GM18508 (cell line): ENCODE measurements around the gene NMNAT2.
"Not testable (repeated sequence)": the region's sequence is repeated elsewhere in the genome, so short reads cannot be mapped to it uniquely, and the experiment has no call there.

Experiments used
- ATAC-seq: cut with Tn5 transposase; IDR thresholded peaks from one replicate; pipeline ENCODE4 v1.9.1; 2021; ENCODE audit warnings: moderate number of reproducible peaks; ENCODE audit not compliant: insufficient read depth, unreplicated experiment

NMNAT2 gene

DNA sequence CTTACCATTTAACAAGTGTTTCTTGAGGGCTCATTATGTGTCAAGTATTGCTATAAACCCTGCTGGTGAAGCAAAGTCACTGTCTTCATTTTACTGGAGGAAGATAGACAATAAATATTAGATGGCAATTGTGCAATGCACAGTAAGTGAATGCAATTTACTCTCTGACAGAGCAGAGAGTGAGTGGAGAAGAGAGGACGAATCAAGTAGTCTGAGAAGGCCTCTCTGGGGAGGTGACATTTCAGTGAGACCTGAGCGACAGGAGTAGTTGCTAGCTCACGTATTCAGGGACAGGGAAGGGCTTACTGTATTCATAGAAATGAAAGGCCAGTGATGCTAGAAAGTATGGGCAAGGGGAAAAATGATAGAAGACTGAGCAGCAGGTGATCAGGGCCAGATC lies 1.2 kb upstream of the NMNAT2 start:
- ATAC-seq: no peak

DNA sequence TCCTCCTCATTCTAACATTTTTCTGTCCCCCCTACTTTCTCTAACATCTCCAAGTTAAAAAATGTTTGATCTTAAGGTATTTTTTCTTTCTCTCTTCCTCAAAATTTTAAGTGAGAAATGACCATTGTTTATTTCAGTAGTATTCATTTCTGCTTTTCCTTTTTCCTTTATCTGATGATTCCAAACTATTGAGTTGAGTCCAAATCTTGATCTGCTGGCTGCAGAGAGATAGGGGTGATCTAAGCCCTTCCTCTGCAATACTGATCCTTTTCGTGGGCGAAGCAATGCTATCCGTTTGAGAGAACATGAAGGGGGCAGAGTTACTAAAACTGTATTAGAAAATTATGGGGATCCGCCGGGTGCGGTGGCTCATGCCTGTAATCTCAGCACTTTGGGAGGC lies 516 bp upstream of the NMNAT2 start:
- ATAC-seq: no peak

GRCh38 chr1:183416850-183417771 lies 1.1 kb downstream of the NMNAT2 start:
- ATAC-seq: no peak

DNA sequence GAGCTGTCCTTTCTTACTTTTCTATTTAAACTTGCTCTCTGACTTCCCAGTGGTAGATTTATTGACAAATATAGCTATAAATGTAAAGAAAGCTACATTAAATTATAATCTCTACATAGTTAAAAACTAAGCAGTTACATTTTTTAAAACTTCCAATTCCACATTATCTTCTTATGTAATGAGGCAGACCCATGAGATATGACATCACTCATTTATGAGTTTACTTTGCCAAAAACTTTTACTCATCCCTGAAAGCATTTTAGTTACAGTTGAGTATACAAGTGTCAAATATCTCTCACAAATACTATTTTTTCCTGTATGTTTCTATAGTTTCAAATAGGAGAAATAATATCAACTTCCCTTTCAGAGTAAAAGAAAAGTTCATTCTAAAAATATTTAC lies 3.8 kb downstream of the NMNAT2 start:
- ATAC-seq: no peak

GRCh38 chr1:183411091-183411490 lies 7.1 kb downstream of the NMNAT2 start:
- ATAC-seq: no peak

DNA sequence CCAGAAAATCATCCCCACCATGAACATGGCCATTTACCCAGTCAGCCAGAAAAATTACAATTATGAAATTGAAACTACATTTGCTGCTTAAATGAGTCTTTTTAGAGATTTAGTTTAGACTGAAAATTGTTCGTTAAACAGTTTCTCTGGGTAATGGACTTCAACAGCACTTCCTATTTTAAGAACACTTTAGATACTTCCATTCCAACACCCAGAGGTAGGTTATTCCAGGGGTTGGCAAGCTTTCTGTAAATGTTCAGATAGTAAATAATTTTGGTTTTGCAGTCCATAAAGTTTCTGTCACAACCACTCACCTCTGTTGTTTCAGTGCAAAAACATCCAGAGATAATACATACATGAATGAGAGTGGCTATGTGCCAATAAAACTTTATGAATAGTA lies 10.2 kb downstream of the NMNAT2 start:
- ATAC-seq: no peak

GRCh38 chr1:183407474-183407873 lies 10.7 kb downstream of the NMNAT2 start:
- no peak for ATAC-seq

DNA sequence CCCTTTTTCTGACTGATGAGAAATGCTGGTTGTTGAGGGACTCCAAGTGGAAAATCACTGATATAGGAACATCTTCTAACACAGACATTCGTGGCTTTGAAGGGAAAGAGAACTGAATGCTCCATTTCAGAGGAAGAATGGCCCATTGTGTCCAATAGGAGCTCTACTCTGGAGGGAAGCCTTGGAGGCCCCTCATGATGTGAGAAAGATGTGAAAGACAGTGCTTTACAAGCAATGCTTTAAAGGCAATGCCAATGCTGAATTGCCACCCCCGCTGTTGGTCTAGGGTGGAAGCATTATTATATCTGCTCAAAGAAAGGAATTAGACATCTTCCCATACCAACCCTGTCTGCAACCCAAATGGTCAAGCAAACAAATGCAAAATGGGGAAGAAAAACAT lies 13.7 kb downstream of the NMNAT2 start:
- ATAC-seq: no peak

- ATAC-seq: no peak
Measured at GRCh38 chr1:183403498-183403897, 14.7 kb downstream of the NMNAT2 start.

DNA sequence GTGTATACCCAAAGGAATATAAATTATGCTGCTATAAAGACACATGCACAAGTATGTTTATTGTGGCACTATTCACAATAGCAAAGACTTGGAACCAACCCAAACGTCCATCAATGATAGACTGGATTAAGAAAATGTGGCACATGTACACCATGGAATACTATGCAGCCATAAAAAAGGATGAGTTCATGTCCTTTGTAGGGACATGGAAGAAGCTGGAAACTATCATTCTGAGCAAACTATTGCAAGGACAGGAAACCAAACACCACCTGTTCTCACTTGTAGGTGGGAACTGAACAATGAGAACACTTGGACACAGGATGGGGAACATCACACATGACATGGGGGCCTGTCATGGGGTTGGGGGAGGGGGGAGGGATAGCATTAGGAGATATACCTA lies 16.6 kb downstream of the NMNAT2 start:
- ATAC-seq: not testable (repeated sequence)

DNA sequence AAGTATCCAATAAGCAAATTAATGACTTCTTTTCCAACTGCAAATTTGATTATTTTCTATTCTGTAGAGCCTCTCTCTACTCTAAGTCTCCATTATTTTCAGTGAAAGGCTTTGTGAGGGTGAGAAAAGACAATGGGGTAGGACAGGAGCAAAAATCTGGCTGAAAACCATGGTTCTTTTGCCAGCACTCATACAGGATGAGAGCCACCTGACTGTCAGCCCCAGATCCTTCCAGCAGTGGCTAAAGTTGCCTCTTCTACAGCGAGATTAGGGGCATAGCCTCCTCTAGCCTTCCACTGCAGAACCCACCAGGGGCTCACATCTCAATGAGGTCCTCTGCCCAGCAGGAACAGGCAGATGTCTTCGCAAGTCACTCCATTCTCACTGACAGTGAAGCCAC lies 23.7 kb downstream of the NMNAT2 start:
- no peak for ATAC-seq

DNA sequence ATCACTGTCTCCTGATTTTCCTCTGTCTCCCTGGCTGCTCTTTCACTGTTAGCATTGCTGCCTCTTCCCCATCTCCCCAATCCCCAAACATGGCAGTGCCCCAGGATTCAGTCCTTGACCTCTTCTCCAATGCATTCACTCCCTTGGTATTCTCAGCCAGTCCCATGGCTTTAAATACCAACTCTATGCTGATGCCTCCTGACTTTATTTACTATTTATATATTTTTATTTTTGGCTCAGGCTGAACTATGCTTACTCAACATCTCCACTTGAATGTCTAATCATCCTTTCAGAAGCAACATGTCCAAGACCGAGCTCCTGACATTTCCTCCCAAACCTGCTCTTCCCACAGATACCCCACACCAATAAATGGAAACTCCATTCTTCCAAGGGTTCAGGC lies 26.3 kb downstream of the NMNAT2 start:
- ATAC-seq: no peak

DNA sequence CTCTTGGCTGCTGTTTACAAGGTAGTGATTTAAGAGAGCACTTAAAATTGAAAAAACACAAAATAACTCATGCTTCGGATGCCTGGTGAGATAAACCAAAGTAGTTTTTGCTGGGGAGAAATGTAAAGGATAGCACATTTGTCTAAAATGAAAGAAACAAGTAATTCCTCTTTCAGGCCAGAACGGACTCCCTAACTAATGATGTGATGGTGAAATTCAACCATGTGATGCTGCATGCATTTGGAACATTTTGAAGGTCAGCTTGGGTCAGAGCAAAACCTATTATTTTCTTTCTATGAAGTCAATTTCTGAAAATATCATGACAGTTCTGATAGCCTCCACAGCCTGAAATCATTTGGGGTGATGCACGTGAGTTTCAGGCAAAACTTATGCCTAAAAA lies 27.6 kb downstream of the NMNAT2 start:
- ATAC-seq: no peak

GRCh38 chr1:183388735-183389134 lies 29.4 kb downstream of the NMNAT2 start:
- ATAC-seq: no peak

GRCh38 chr1:183385340-183386144 lies 32.6 kb downstream of the NMNAT2 start:
- no peak for ATAC-seq

DNA sequence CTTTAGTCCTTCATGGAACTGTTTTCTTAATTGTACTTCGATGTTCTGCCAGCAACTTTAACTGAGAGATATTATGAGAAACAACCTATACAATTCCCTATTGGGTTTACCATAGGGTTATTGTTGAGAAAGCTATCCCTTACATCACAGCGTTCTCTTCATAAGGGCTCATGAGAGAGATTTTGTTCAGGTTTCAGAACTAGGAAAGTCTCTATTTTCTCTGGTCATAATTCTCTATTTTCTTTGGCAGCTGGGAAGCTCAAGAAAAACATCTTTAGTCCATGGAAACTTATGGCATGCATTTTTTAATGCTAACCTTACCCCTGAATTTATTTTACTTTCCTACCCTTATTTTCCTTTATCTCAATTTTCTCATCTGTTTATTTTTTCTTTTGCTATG lies 38.2 kb downstream of the NMNAT2 start:
- no peak for ATAC-seq

DNA sequence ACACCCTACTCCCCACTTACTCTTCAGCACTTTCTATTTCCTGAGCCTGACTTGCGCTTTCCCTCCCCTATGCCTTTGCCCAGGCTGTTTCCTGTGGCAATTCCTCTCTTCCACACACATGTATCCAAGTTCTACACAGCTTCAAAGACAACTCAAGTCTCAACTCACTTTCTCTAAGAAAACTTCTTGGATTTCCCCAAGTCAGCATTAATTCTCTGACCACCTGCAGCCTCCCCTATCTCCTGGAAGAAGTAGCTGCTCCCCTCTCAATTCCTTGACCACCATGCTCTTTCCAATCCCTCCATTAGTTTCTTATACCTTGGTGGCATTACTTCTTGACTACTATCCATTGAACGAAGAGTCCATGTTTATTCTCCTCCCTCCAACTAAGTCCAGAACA lies 42.8 kb downstream of the NMNAT2 start:
- ATAC-seq: no peak

GRCh38 chr1:183374825-183375224 lies 43.4 kb downstream of the NMNAT2 start:
- no peak for ATAC-seq

DNA sequence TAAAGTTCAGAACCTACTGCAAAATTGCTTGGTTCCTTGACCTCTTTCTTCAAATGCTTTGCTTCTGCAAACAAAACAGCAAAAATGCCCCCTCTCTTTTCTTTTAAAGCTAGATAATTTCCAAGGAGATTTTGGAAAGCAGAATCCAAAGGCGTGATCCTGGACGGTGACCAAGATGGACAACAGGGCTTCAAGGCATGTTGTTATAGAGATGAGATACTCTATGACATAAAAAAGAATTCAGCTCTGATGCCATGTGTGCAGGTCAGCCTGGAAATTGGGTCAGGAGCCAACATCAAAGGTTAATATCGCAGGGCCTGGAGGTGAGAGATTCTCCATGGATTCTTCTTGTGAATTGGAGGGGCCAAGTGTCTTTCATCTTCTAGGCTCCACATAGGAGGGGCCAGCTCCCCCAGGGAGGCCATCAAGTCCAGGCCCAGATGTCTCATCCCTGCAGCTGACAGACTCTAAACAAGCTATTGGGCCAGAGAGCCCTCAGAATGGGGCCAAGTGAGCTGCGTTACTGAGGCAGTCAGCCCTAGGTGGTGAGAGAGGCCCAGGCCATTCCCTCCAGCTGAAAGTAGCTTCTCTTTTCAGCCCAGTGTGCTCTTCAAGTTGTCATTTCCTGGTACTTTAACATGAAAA lies 45.5 kb downstream of the NMNAT2 start:
- ATAC-seq: no peak

DNA sequence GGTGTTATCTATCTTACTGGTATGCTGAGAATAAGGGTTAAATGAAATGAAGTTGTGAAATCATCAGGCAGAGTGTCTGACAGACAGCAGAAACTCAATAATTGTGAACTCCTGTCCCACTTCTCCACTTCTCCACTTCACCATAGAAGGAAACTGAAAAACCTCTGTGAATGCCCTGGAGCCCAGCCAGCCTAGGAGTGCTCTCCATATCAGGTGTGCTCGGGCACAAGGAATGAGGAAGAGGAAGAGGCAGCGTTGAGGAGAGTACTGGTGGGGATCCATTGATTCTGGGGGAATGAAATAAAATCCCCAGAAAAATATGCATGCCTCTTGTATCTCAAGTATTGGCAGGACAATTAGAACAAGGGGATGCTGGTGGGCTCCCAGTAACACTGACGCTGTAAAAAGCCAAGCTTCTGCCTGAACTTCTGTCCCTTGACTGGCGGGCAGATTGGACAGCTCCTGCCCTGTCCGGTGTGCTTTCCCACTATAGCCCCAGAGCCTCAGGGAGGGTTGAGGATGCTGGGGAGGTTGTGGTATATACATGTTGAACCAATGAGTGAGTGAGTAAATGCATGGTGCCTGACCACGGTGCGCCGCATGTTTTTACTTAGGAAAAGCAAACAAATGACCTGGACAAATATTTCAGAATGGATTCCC lies 47.7 kb downstream of the NMNAT2 start:
- no peak for ATAC-seq
